HEK293 (cell line): ENCODE measurements around the gene RPL36AL.

Source experiments
- CTCF ChIP-seq: fragments of 450-650 bp; formaldehyde crosslinking; IDR thresholded peaks from 2 replicates; pipeline ENCODE4 v1.5.1; 2016; ENCODE audit warnings: missing biosample characterization, missing genetic modification characterization
- HOXA7 ChIP-seq: sonication (generic); formaldehyde crosslinking; IDR thresholded peaks from 2 replicates; pipeline ENCODE4 v1.8.1; 2022; ENCODE audit warnings: missing genetic modification reagents, borderline replicate concordance
- REPIN1 ChIP-seq: fragments of 450-650 bp; formaldehyde crosslinking; IDR thresholded peaks from 2 replicates; pipeline ENCODE4 v1.5.1; 2017; ENCODE audit warnings: missing biosample characterization, missing genetic modification characterization, low read depth
- SP2 ChIP-seq: fragments of 450-650 bp; formaldehyde crosslinking; IDR thresholded peaks from 2 replicates; pipeline ENCODE4 v1.5.1; 2016; ENCODE audit warnings: missing biosample characterization, missing genetic modification characterization
- ZNF138 ChIP-seq: fragments of 450-650 bp; formaldehyde crosslinking; IDR thresholded peaks from 2 replicates; pipeline ENCODE4 v1.5.1; 2016; ENCODE audit warnings: missing biosample characterization, missing genetic modification characterization, borderline replicate concordance

DNA sequence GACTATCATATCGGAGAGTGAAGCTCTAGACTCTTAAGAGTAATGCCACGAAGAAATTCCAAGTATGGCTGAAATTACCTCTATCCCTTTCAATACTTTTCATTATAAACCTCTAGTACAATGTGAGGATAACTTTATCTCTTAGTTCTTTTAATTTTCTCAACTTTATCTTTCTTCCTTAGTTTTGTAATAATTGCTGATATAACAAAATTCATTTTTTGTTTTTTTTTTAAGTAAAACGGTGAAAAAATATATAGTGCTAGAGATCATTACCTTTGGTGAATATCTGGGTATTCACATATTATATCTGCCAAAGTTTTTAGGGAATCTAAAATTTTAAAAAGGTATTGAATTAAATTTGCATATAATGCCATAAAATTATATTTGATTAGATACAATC, 34.1 kb upstream of the RPL36AL start:
- TF ChIP-seq REPIN1 (tag by site-specific recombination) (no peak), CTCF (no peak), SP2 (tag by site-specific recombination) (no peak), HOXA7 (CRISPR knock-in tag) (no peak), ZNF138 (tag by site-specific recombination) (no peak)
